Measurements from ENCODE around the gene PDPK1. TPM values are rescaled to one million over a fixed set of nuclear protein-coding genes. Genes with fewer than 3 reads are reported as not detected.

The PDPK1 gene
- total RNA-seq, 1 donor from 2014 or later: 13.9 TPM

DNA sequence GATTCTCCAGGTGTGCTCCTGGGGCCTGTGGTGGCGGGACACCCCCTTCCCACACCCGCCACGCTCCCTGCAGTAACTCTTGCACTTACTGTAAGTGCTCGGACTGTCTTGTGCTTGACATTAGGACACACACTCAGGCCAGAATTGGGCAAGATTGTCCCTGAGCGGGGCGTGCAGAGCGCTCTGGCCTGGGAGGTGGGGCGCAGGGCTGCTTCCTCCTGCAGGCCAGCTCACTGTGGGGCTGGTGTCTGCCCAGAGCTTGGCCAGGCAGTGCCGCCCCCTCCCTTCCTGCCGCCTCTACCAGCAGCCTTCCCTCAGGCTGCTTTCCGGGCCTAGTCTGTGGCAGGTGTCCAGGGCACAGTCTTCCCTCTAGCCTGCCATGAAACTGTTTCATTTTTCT lies 30.2 kb upstream of the PDPK1 start:
- no peak for DNase-seq (ENCODE audit: low spot score)
- Mint-ChIP-seq H3K4me3 (no peak overlapping the region), H3K4me1 (peaks cover 15% of the 10 kb centered on the region), H3K27ac (no peak overlapping the region), H3K36me3 (no peaks in the 10 kb centered on the region), H3K9me3 (no peaks in the 10 kb centered on the region), H3K27me3 (ENCODE audit: insufficient read depth, low read depth) (peaks cover 13% of the 10 kb centered on the region)
- H3F3A ChIP-seq (ENCODE audit: low read depth): peaks cover 3% of the 10 kb centered on the region
- H4K20me1 ChIP-seq (ENCODE audit: low read depth): no peaks in the 10 kb centered on the region
- no peak overlapping the region for H3K9ac ChIP-seq
- H2AFZ ChIP-seq (replicated peaks): no peak overlapping the region
- H3K4me2 ChIP-seq: no peak overlapping the region
- TF ChIP-seq EZH2 (IDR thresholded peaks at IDR 0.05): no peak
- no peaks in the 10 kb centered on the region for H3K27me3 ChIP-seq
- H3K9me3 ChIP-seq (ENCODE audit: low read depth): no peaks in the 10 kb centered on the region
- H3K36me3 ChIP-seq: no peaks in the 10 kb centered on the region
- H3K4me3 ChIP-seq: no peak overlapping the region
- no peak overlapping the region for H3K27ac ChIP-seq
- H3K4me1 ChIP-seq: peaks cover 14% of the 10 kb centered on the region
- H3K79me2 ChIP-seq (ENCODE audit: low read depth): no peaks in the 10 kb centered on the region

DNA sequence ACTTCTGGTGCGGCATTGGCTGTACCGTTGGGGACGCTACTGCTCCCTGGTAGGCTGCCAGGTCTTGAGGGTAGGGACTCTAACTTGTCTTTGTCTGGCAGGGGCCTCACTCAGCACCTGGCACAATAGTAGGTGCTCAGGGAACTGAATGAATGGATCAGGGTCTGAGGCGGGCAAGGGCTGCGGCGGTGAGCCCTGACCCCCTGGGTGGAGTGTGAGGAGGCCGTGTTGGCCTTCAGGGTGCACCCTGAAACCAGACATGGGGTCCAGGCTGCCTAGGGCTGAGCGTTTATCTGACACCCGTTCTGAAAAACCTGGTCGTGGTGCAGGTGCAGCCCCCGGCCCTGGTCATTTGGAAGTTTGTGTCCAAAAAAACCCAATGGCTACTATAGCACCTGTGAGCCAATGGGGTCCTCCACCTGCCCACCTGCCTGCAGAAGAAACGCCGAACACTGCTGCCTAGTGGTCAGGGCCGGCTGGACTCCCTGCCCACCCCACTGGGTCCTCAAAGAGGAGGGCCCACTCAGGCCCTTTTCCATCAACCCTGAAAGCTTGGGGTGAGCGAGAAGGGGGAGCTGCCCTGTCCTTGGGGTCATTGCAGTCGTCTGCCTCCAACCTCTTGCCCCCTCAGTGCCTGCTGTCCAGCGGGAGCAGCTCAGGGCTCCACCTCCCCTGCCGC lies 29.0 kb upstream of the PDPK1 start:
- no peak overlapping the region for H3K27ac ChIP-seq
- H3K36me3 ChIP-seq: no peaks in the 10 kb centered on the region
- H3F3A ChIP-seq (ENCODE audit: low read depth): peaks cover 11% of the 10 kb centered on the region
- no peaks in the 10 kb centered on the region for H4K20me1 ChIP-seq (ENCODE audit: low read depth)
- H3K4me1 Mint-ChIP-seq: peaks cover 21% of the 10 kb centered on the region
- no peaks in the 10 kb centered on the region for H3K27me3 ChIP-seq
- H3K4me3 ChIP-seq: no peak overlapping the region
- no peaks in the 10 kb centered on the region for H3K9me3 Mint-ChIP-seq
- peak overlapping the region; percentile 81 for H3K4me3 Mint-ChIP-seq
- peaks cover under 1% of the 10 kb centered on the region for H3K79me2 ChIP-seq (ENCODE audit: low read depth)
- H3K4me2 ChIP-seq: no peak overlapping the region
- H3K9me3 ChIP-seq (ENCODE audit: low read depth): no peaks in the 10 kb centered on the region
- no peak overlapping the region for H2AFZ ChIP-seq (replicated peaks)
- no peak overlapping the region for H3K9ac ChIP-seq
- peaks cover 12% of the 10 kb centered on the region for H3K27me3 Mint-ChIP-seq (ENCODE audit: insufficient read depth, low read depth)
- DNase-seq (ENCODE audit: low spot score): no peak
- TF ChIP-seq EZH2phosphoT487 (IDR thresholded peaks at IDR 0.05) (no peak), EZH2 (IDR thresholded peaks at IDR 0.05) (no peak)
- H3K27ac Mint-ChIP-seq: peak overlapping the region; percentile 16
- H3K4me1 ChIP-seq: peaks cover 20% of the 10 kb centered on the region
- H3K36me3 Mint-ChIP-seq: no peaks in the 10 kb centered on the region

DNA sequence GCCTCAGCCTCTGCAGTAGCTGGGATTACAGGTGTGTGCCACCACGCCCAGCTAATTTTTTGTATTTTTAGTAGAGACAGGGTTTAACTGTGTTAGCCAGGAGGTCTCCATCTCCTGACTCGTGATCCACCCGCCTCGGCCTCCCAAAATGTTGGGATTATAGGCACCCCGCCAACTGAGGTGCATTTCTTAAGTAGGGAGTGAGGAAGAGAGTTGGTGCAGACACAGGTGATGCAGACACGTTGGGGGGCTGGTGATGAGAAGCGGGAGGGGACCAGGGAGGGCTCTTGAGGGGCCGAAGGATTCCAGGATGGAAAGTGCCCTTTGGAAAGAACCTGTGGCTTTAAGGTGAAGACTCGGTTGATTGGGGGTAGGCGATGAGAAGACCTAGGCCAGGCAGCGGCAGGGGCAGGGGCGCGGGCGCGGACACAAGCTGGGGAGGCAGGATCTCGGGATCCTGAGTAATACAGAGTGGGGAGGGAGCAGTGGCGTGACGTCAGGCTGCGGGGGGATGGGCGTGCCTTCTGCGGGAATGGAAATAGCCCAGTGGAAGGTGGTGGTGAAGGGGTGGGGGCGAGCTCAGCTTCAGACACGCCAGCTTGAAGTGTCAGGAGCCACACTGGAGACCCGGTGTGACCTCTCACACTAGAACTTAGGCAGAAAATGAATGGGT lies 26.6 kb upstream of the PDPK1 start:
- H3K4me2 ChIP-seq: peak overlapping the region; percentile 21
- no peak overlapping the region for H2AFZ ChIP-seq (replicated peaks)
- H3K27ac Mint-ChIP-seq: peak overlapping the region; percentile 23
- peak overlapping the region; percentile 19 for H3K4me3 Mint-ChIP-seq
- peak; percentile 40 for DNase-seq (ENCODE audit: low spot score)
- H3K36me3 ChIP-seq: no peaks in the 10 kb centered on the region
- H3K4me1 Mint-ChIP-seq: peaks cover 38% of the 10 kb centered on the region
- H3K4me1 ChIP-seq: peaks cover 29% of the 10 kb centered on the region
- H3K27me3 Mint-ChIP-seq (ENCODE audit: insufficient read depth, low read depth): peaks cover 15% of the 10 kb centered on the region
- peaks cover 25% of the 10 kb centered on the region for H3K79me2 ChIP-seq (ENCODE audit: low read depth)
- H3K36me3 Mint-ChIP-seq: no peaks in the 10 kb centered on the region
- H3K9ac ChIP-seq: no peak overlapping the region
- no peaks in the 10 kb centered on the region for H3K27me3 ChIP-seq
- H4K20me1 ChIP-seq (ENCODE audit: low read depth): peaks cover 20% of the 10 kb centered on the region
- TF ChIP-seq, protein P1, sequence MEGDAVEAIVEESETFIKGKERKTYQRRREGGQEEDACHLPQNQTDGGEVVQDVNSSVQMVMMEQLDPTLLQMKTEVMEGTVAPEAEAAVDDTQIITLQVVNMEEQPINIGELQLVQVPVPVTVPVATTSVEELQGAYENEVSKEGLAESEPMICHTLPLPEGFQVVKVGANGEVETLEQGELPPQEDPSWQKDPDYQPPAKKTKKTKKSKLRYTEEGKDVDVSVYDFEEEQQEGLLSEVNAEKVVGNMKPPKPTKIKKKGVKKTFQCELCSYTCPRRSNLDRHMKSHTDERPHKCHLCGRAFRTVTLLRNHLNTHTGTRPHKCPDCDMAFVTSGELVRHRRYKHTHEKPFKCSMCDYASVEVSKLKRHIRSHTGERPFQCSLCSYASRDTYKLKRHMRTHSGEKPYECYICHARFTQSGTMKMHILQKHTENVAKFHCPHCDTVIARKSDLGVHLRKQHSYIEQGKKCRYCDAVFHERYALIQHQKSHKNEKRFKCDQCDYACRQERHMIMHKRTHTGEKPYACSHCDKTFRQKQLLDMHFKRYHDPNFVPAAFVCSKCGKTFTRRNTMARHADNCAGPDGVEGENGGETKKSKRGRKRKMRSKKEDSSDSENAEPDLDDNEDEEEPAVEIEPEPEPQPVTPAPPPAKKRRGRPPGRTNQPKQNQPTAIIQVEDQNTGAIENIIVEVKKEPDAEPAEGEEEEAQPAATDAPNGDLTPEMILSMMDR (IDR thresholded peaks at IDR 0.05): no peak
- TF ChIP-seq EZH2 (IDR thresholded peaks at IDR 0.05): no peak
- TF ChIP-seq EZH2phosphoT487 (IDR thresholded peaks at IDR 0.05): no peak
- peaks cover 14% of the 10 kb centered on the region for H3F3A ChIP-seq (ENCODE audit: low read depth)
- H3K27ac ChIP-seq: no peak overlapping the region
- no peak overlapping the region for H3K4me3 ChIP-seq
- H3K9me3 Mint-ChIP-seq: no peaks in the 10 kb centered on the region
- no peaks in the 10 kb centered on the region for H3K9me3 ChIP-seq (ENCODE audit: low read depth)

DNA sequence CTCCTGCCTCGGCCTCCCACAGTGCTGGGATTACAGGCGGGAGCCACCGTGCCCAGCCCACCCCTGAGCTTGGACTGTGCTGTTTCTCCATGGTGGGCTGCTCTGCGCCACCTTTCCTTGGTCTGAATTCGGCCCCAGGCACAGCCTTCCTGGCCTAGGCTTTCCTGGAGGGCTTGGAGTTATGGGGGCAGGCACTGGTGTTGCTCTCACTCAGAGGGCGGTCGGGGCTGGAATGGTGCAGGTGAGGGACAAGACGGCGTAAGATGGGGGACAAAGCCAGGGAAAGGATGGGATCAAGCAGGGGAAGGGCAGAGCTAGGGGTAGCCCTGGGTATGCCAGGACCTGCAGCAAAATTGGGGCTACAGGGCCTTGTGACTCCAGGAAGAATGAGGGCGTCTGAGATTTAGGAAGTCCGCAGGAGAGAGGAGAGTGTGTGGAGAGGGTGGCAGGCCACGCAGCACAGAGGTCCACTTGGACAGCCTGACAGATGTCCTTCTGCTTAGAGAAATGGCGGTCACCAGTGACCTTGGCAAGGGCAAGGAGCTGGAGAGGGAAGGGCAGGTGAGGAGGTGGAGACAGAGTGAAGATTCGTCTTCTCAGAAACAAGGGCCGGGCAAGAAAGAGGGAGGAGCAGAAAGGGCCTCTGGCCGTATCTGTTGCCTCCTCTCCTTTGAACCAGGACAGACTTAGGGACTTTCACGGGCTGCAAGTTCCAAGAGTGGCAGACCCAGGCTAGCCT lies 25.7 kb upstream of the PDPK1 start:
- peaks cover 14% of the 10 kb centered on the region for H3F3A ChIP-seq (ENCODE audit: low read depth)
- Mint-ChIP-seq H3K36me3 (no peaks in the 10 kb centered on the region), H3K27ac (peak overlapping the region; percentile 93), H3K4me3 (peak overlapping the region; percentile 89), H3K4me1 (peaks cover 47% of the 10 kb centered on the region), H3K27me3 (ENCODE audit: insufficient read depth, low read depth) (peaks cover 17% of the 10 kb centered on the region), H3K9me3 (no peaks in the 10 kb centered on the region)
- no peaks in the 10 kb centered on the region for H3K36me3 ChIP-seq
- no peak overlapping the region for H3K9ac ChIP-seq
- H2AFZ ChIP-seq (replicated peaks): no peak overlapping the region
- H3K4me1 ChIP-seq: peaks cover 29% of the 10 kb centered on the region
- DNase-seq (ENCODE audit: low spot score): no peak
- no peak overlapping the region for H3K4me3 ChIP-seq
- peaks cover 29% of the 10 kb centered on the region for H4K20me1 ChIP-seq (ENCODE audit: low read depth)
- no peak overlapping the region for H3K27ac ChIP-seq
- no peaks in the 10 kb centered on the region for H3K27me3 ChIP-seq
- TF ChIP-seq, protein P1 (IDR thresholded peaks at IDR 0.05): no peak
- TF ChIP-seq EZH2 (IDR thresholded peaks at IDR 0.05) (no peak), EZH2phosphoT487 (IDR thresholded peaks at IDR 0.05) (no peak)
- peak overlapping the region; percentile 99 for H3K4me2 ChIP-seq
- peaks cover 34% of the 10 kb centered on the region for H3K79me2 ChIP-seq (ENCODE audit: low read depth)
- H3K9me3 ChIP-seq (ENCODE audit: low read depth): no peaks in the 10 kb centered on the region
